Stomach smooth muscle (tissue), 2 donors: ENCODE data around the gene PLPPR1.

Experiments used
- H3K27ac ChIP-seq: one replicate; pipeline ENCODE4 v1.7.0; 2013; ENCODE audit warnings: mild to moderate bottlenecking, low read length, inconsistent platforms
- H3K27me3 ChIP-seq, 2 donors: one replicate each; pipeline ENCODE4 v1.7.0; 2013; ENCODE audit warnings: low read length in 2 of 2; ENCODE audit not compliant: insufficient read depth in 2 of 2, control insufficient read depth in 1 of 2
- H3K36me3 ChIP-seq, 2 donors: one replicate each; pipeline ENCODE4 v1.7.0; 2013; ENCODE audit warnings: low read length in 2 of 2; ENCODE audit not compliant: control insufficient read depth in 2 of 2, insufficient read depth in 2 of 2
- H3K4me1 ChIP-seq: one replicate; pipeline ENCODE4 v1.7.0; 2013; ENCODE audit warnings: low read length; ENCODE audit not compliant: control insufficient read depth, insufficient read depth
- H3K4me3 ChIP-seq, 2 donors: one replicate each; pipeline ENCODE4 v1.7.0; 2013; ENCODE audit warnings: low read length in 2 of 2
- H3K9ac ChIP-seq, 2 donors: one replicate each; pipeline ENCODE4 v1.7.0; 2013; ENCODE audit warnings: low read length in 2 of 2, mild to moderate bottlenecking in 1 of 2
- H3K9me3 ChIP-seq, 2 donors: one replicate each; pipeline ENCODE4 v1.7.0; 2013; ENCODE audit warnings: low read length in 2 of 2; ENCODE audit not compliant: control insufficient read depth in 2 of 2
- donor health status: healthy.
- donor health status: Pancreatic carcinoma.

PLPPR1 gene

DNA sequence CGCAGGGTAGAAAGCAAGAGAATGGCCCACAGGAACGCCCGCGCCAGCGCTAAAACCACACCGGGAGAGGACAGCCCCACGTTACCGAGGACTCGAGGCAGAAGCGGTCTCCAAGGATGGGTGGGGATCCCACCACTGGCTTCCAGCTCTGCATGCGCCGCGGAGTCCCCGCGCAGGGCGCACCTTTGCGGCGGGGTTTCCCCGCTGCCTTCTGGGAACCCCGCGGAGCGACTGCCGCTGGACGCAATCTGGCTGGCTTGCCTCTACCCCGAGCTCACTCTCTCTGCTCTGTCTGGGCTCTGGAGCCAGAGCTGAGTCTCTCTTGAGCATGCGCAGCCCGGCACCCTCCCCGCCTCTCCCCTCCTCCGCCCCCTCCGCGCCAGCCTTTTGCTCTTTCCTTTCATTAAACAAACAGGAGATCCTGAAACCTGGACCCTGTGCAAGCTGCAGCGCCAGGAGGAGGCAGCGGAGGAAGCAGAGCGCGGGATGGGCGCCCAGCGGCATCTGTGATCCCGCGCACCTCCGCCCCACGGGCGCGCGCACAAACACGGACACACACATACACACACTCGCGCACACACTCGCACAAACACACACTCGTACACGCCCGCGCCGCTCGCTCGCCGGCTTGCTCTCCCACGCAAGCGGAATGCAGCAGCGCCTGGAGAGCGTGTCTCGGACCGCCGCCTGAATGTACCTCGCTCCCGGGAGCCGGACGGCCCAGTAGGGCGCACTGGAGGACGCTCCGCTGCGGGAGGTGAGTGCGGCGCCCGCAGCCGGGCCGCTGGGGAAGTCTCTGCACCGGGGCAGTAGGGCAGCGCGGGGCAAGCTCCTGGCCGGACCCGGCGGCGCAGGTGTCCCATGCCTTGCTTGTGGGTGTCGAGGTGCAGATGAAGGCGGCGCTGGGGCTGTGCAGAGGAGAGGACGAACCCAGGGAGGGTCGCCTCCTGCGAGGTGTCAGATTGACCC lies at the start of gene PLPPR1:
Gene PLPPR1 (plus strand): TSS at position 382 of the 969 bp plus-strand sequence.
- H3K9me3 ChIP-seq: no peaks in the 10 kb centered on the region
- H3K27me3 ChIP-seq: peaks cover 21 to 34% of the 10 kb centered on the region in 2 donors
- H3K4me3 ChIP-seq: peak within 1 kb of the TSS; percentile 66
- no peaks in the 10 kb centered on the region for H3K36me3 ChIP-seq
- no peak within 1 kb of the TSS for H3K27ac ChIP-seq
- H3K9ac ChIP-seq: no peak within 1 kb of the TSS
- H3K4me1 ChIP-seq: peaks cover 4% of the 10 kb centered on the region

DNA sequence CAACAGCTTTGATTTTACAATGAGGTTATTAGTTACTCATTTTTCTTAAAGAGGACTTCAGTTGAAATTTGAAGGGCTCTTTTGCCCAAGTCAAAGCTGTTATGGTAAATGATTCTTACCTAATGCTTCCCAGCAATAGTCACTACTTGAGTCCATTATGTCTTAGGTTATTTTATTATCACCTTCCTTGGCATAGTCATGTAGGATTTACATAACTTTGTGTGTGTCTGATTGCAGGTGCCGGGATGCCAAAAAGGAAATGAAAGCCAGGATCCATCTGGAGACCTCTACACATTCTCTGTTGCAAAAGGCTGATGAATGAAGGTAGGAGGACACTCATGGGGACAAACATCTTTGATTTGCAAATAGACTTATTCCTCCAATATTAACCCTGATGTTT lies 38.8 kb upstream of the PLPPR1 start:
- Histone ChIP-seq H3K4me3 (no peak overlapping the region), H3K36me3 (no peaks in the 10 kb centered on the region), H3K4me1 (no peaks in the 10 kb centered on the region), H3K27ac (no peak overlapping the region), H3K9me3 (no peaks in the 10 kb centered on the region), H3K9ac (no peak overlapping the region), H3K27me3 (no peaks in the 10 kb centered on the region)

- no peaks in the 10 kb centered on the region for H3K9me3 ChIP-seq
- H3K27me3 ChIP-seq: no peaks in the 10 kb centered on the region
- H3K4me3 ChIP-seq: no peak overlapping the region
- no peak overlapping the region for H3K9ac ChIP-seq
- no peaks in the 10 kb centered on the region for H3K36me3 ChIP-seq
- no peaks in the 10 kb centered on the region for H3K4me1 ChIP-seq
- no peak overlapping the region for H3K27ac ChIP-seq
Observed at GRCh38 chr9:100990605-100991381, 37.7 kb upstream of the PLPPR1 start.

GRCh38 chr9:100992632-100993031 lies 35.9 kb upstream of the PLPPR1 start:
- Histone ChIP-seq H3K27me3 (no peaks in the 10 kb centered on the region), H3K9ac (no peak overlapping the region), H3K9me3 (no peaks in the 10 kb centered on the region), H3K36me3 (no peaks in the 10 kb centered on the region), H3K27ac (no peak overlapping the region), H3K4me1 (no peaks in the 10 kb centered on the region), H3K4me3 (no peak overlapping the region)

GRCh38 chr9:100999906-101000544 lies 28.5 kb upstream of the PLPPR1 start:
- no peak overlapping the region for H3K27ac ChIP-seq
- H3K9me3 ChIP-seq: no peaks in the 10 kb centered on the region
- no peaks in the 10 kb centered on the region for H3K27me3 ChIP-seq
- H3K36me3 ChIP-seq: no peaks in the 10 kb centered on the region
- H3K9ac ChIP-seq: no peak overlapping the region
- H3K4me1 ChIP-seq: no peaks in the 10 kb centered on the region
- H3K4me3 ChIP-seq: no peak overlapping the region

DNA sequence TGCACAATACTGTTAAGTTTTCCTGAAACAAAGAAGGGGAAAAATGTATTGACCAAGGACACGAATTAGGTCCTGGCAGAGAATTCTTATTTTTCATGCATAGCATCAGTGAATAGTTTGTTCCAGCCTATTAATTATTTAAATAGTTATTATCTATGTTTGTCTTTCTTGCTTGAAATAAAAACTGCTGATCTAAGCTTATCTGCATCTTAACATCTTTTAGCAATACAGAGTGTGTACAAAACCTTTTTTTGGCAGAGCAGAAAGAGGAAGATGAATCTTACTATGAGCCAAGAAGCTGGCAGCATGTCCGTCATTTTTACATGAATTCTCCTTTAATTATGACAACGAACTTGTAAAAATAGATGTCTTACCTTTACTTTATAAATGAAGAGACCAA lies 23.3 kb upstream of the PLPPR1 start:
- no peaks in the 10 kb centered on the region for H3K27me3 ChIP-seq
- H3K4me3 ChIP-seq: no peak overlapping the region
- H3K9ac ChIP-seq: no peak overlapping the region
- no peak overlapping the region for H3K27ac ChIP-seq
- H3K36me3 ChIP-seq: no peaks in the 10 kb centered on the region
- no peaks in the 10 kb centered on the region for H3K9me3 ChIP-seq
- no peaks in the 10 kb centered on the region for H3K4me1 ChIP-seq

- H3K27me3 ChIP-seq: no peaks in the 10 kb centered on the region
- H3K27ac ChIP-seq: no peak overlapping the region
- no peaks in the 10 kb centered on the region for H3K4me1 ChIP-seq
- no peak overlapping the region for H3K4me3 ChIP-seq
- no peaks in the 10 kb centered on the region for H3K36me3 ChIP-seq
- no peaks in the 10 kb centered on the region for H3K9me3 ChIP-seq
- no peak overlapping the region for H3K9ac ChIP-seq
Observed at GRCh38 chr9:101014566-101014965, 14.0 kb upstream of the PLPPR1 start.

- Histone ChIP-seq H3K9me3 (no peaks in the 10 kb centered on the region), H3K4me1 (no peaks in the 10 kb centered on the region), H3K36me3 (no peaks in the 10 kb centered on the region), H3K27ac (no peak overlapping the region), H3K9ac (no peak overlapping the region), H3K4me3 (no peak overlapping the region), H3K27me3 (no peaks in the 10 kb centered on the region)
Observed at GRCh38 chr9:101018467-101018866, 10.1 kb upstream of the PLPPR1 start.

DNA sequence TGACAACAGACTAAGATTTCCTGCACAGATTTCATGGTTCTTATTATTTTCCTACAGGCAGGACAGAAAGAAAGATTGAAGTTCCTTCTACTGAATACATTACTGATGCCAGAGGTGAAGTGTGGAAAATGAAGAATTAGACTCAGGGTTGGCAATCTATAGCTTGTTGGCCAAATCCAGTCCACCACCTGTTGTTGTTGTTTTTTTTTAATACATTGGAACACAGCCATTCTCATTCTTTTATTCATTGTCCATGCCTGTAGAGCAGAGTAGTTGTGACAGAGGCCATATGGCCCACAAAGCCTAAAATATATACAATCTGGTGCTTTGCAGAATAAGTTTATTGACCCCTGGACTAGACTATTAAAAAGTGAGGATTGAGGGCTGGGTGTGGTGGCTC lies 5.8 kb upstream of the PLPPR1 start:
- Histone ChIP-seq H3K27ac (no peak overlapping the region), H3K36me3 (no peaks in the 10 kb centered on the region), H3K4me3 (no peak overlapping the region), H3K9me3 (no peaks in the 10 kb centered on the region), H3K9ac (no peak overlapping the region), H3K27me3 (peaks cover 10% of the 10 kb centered on the region in 2 donors), H3K4me1 (no peaks in the 10 kb centered on the region)

DNA sequence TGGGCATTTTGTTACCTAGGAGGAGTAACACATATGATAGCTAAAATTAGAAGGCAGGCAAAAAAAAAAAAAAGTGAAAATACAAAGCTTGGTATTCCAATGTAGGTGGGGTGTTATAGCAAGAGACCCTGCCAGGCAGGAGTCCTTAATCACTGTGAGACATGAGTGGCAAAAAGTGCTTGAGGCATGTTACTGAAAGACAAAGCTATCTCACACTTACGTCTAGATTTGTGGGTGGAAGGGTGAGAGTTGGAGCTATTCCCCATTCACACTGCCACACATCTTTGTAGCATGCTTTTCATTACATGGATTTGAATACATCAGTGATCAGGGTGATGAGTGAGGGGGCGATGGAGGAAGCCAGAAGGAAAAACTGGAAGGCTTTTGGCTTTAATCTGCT lies 2.6 kb upstream of the PLPPR1 start:
- Histone ChIP-seq H3K4me3 (no peak overlapping the region), H3K4me1 (peaks cover 4% of the 10 kb centered on the region), H3K9ac (no peak overlapping the region), H3K27me3 (peaks cover 21 to 30% of the 10 kb centered on the region in 2 donors), H3K27ac (no peak overlapping the region), H3K9me3 (no peaks in the 10 kb centered on the region), H3K36me3 (no peaks in the 10 kb centered on the region)
